ENCODE results near the gene RPS6KA2.

RPS6KA2 gene

GRCh38 chr6:166464068-166465002 lies 162.7 kb downstream of the RPS6KA2 start:
- H3K27ac ChIP-seq (ENCODE audit: low read depth, low read length): no peak overlapping the region
- H3K9ac ChIP-seq (ENCODE audit: low read length): no peak overlapping the region
- H3K36me3 ChIP-seq (ENCODE audit: control insufficient read depth, insufficient read depth, low read length): no peaks in the 10 kb centered on the region
- H3K4me3 ChIP-seq (ENCODE audit: low read length): no peak overlapping the region
- no peaks in the 10 kb centered on the region for H3K27me3 ChIP-seq (ENCODE audit: control insufficient read depth, insufficient read depth, low read length)
- peaks cover 9% of the 10 kb centered on the region for H3K4me1 ChIP-seq (ENCODE audit: control insufficient read depth, insufficient read depth, low read length)

- Histone ChIP-seq H3K36me3 (ENCODE audit: control insufficient read depth, insufficient read depth, low read length) (no peaks in the 10 kb centered on the region), H3K4me1 (ENCODE audit: control insufficient read depth, insufficient read depth, low read length) (peaks cover 9% of the 10 kb centered on the region), H3K4me3 (ENCODE audit: low read length) (no peak overlapping the region), H3K9ac (ENCODE audit: low read length) (no peak overlapping the region), H3K27ac (ENCODE audit: low read depth, low read length) (no peak overlapping the region), H3K27me3 (ENCODE audit: control insufficient read depth, insufficient read depth, low read length) (no peaks in the 10 kb centered on the region)
These were observed 163.5 kb downstream of the RPS6KA2 start for GRCh38 chr6:166463359-166464067.

- no peak overlapping the region for H3K9ac ChIP-seq (ENCODE audit: low read length)
- no peak overlapping the region for H3K4me3 ChIP-seq (ENCODE audit: low read length)
- H3K27ac ChIP-seq (ENCODE audit: low read depth, low read length): no peak overlapping the region
- peaks cover 9% of the 10 kb centered on the region for H3K4me1 ChIP-seq (ENCODE audit: control insufficient read depth, insufficient read depth, low read length)
- H3K36me3 ChIP-seq (ENCODE audit: control insufficient read depth, insufficient read depth, low read length): no peaks in the 10 kb centered on the region
- H3K27me3 ChIP-seq (ENCODE audit: control insufficient read depth, insufficient read depth, low read length): no peaks in the 10 kb centered on the region
These were observed 164.5 kb downstream of the RPS6KA2 start for GRCh38 chr6:166462461-166463135.

- Histone ChIP-seq H3K27me3 (ENCODE audit: control insufficient read depth, insufficient read depth, low read length) (no peaks in the 10 kb centered on the region), H3K27ac (ENCODE audit: low read depth, low read length) (no peak overlapping the region), H3K4me3 (ENCODE audit: low read length) (no peak overlapping the region), H3K4me1 (ENCODE audit: control insufficient read depth, insufficient read depth, low read length) (peaks cover 9% of the 10 kb centered on the region), H3K36me3 (ENCODE audit: control insufficient read depth, insufficient read depth, low read length) (no peaks in the 10 kb centered on the region), H3K9ac (ENCODE audit: low read length) (no peak overlapping the region)
These were observed 165.1 kb downstream of the RPS6KA2 start for GRCh38 chr6:166461821-166462460.

GRCh38 chr6:166460473-166461437 lies 166.3 kb downstream of the RPS6KA2 start:
- Histone ChIP-seq H3K27ac (ENCODE audit: low read depth, low read length) (no peak overlapping the region), H3K27me3 (ENCODE audit: control insufficient read depth, insufficient read depth, low read length) (no peaks in the 10 kb centered on the region), H3K4me3 (ENCODE audit: low read length) (no peak overlapping the region), H3K36me3 (ENCODE audit: control insufficient read depth, insufficient read depth, low read length) (no peaks in the 10 kb centered on the region), H3K9ac (ENCODE audit: low read length) (no peak overlapping the region), H3K4me1 (ENCODE audit: control insufficient read depth, insufficient read depth, low read length) (peaks cover 5% of the 10 kb centered on the region)

- no peak overlapping the region for H3K27ac ChIP-seq (ENCODE audit: low read depth, low read length)
- H3K4me3 ChIP-seq (ENCODE audit: low read length): no peak overlapping the region
- no peaks in the 10 kb centered on the region for H3K27me3 ChIP-seq (ENCODE audit: control insufficient read depth, insufficient read depth, low read length)
- no peak overlapping the region for H3K9ac ChIP-seq (ENCODE audit: low read length)
- H3K36me3 ChIP-seq (ENCODE audit: control insufficient read depth, insufficient read depth, low read length): no peaks in the 10 kb centered on the region
- H3K4me1 ChIP-seq (ENCODE audit: control insufficient read depth, insufficient read depth, low read length): no peaks in the 10 kb centered on the region
These were observed 167.1 kb downstream of the RPS6KA2 start for GRCh38 chr6:166459906-166460305.

GRCh38 chr6:166459272-166459671 lies 167.8 kb downstream of the RPS6KA2 start:
- H3K9ac ChIP-seq (ENCODE audit: low read length): no peak overlapping the region
- H3K4me1 ChIP-seq (ENCODE audit: control insufficient read depth, insufficient read depth, low read length): no peaks in the 10 kb centered on the region
- H3K36me3 ChIP-seq (ENCODE audit: control insufficient read depth, insufficient read depth, low read length): no peaks in the 10 kb centered on the region
- H3K27ac ChIP-seq (ENCODE audit: low read depth, low read length): no peak overlapping the region
- H3K27me3 ChIP-seq (ENCODE audit: control insufficient read depth, insufficient read depth, low read length): no peaks in the 10 kb centered on the region
- no peak overlapping the region for H3K4me3 ChIP-seq (ENCODE audit: low read length)

- no peak overlapping the region for H3K4me3 ChIP-seq (ENCODE audit: low read length)
- no peaks in the 10 kb centered on the region for H3K36me3 ChIP-seq (ENCODE audit: control insufficient read depth, insufficient read depth, low read length)
- no peak overlapping the region for H3K27ac ChIP-seq (ENCODE audit: low read depth, low read length)
- H3K27me3 ChIP-seq (ENCODE audit: control insufficient read depth, insufficient read depth, low read length): no peaks in the 10 kb centered on the region
- no peak overlapping the region for H3K9ac ChIP-seq (ENCODE audit: low read length)
- no peaks in the 10 kb centered on the region for H3K4me1 ChIP-seq (ENCODE audit: control insufficient read depth, insufficient read depth, low read length)
These were observed 170.5 kb downstream of the RPS6KA2 start for GRCh38 chr6:166456395-166457156.

- H3K4me3 ChIP-seq (ENCODE audit: low read length): no peak overlapping the region
- no peak overlapping the region for H3K9ac ChIP-seq (ENCODE audit: low read length)
- no peaks in the 10 kb centered on the region for H3K27me3 ChIP-seq (ENCODE audit: control insufficient read depth, insufficient read depth, low read length)
- H3K36me3 ChIP-seq (ENCODE audit: control insufficient read depth, insufficient read depth, low read length): no peaks in the 10 kb centered on the region
- no peak overlapping the region for H3K27ac ChIP-seq (ENCODE audit: low read depth, low read length)
- H3K4me1 ChIP-seq (ENCODE audit: control insufficient read depth, insufficient read depth, low read length): no peaks in the 10 kb centered on the region
These were observed 172.1 kb downstream of the RPS6KA2 start for GRCh38 chr6:166454692-166455515.

GRCh38 chr6:166453651-166454050 lies 173.4 kb downstream of the RPS6KA2 start:
- Histone ChIP-seq H3K27ac (ENCODE audit: low read depth, low read length) (no peak overlapping the region), H3K36me3 (ENCODE audit: control insufficient read depth, insufficient read depth, low read length) (no peaks in the 10 kb centered on the region), H3K27me3 (ENCODE audit: control insufficient read depth, insufficient read depth, low read length) (no peaks in the 10 kb centered on the region), H3K9ac (ENCODE audit: low read length) (no peak overlapping the region), H3K4me3 (ENCODE audit: low read length) (no peak overlapping the region), H3K4me1 (ENCODE audit: control insufficient read depth, insufficient read depth, low read length) (no peaks in the 10 kb centered on the region)
